CD4-positive, CD25-positive, alpha-beta regulatory T cell (primary cell): ENCODE measurements around the gene VN1R2. TPM values are rescaled to one million over a fixed set of nuclear protein-coding genes. Genes with fewer than 3 reads are reported as not detected.
"Not testable (repeated sequence)": the region's sequence is repeated elsewhere in the genome, so short reads cannot be mapped to it uniquely, and the experiment has no call there.

Experiments used
- ATAC-seq, 2 donors: fragments of 150-1000 bp; cut with Tn5 transposase; one replicate each; pipeline ENCODE4 v1.10.0; 2021; ENCODE audit warnings: low read depth in 2 of 2, moderate number of reproducible peaks in 2 of 2, moderate library complexity in 1 of 2
- DNase-seq, 3 donors: peaks; one replicate each; pipeline versions ENCODE4 v3.0.0 to v3.0.0-alpha.2; 2012 to 2022; ENCODE audit warnings: mixed read lengths in 1 of 3
- H3K27ac ChIP-seq: one replicate; pipeline ENCODE4 v1.7.0; 2013; ENCODE audit warnings: mild to moderate bottlenecking, low read length; ENCODE audit not compliant: insufficient read depth, poor library complexity, severe bottlenecking
- H3K27me3 ChIP-seq: one replicate; pipeline ENCODE4 v1.7.0; 2013; ENCODE audit warnings: low read length; ENCODE audit not compliant: control insufficient read depth, insufficient read depth
- H3K36me3 ChIP-seq: one replicate; pipeline ENCODE4 v1.7.0; 2013; ENCODE audit warnings: mild to moderate bottlenecking, low read length, moderate library complexity; ENCODE audit not compliant: control insufficient read depth, insufficient read depth
- H3K4me1 ChIP-seq: 2 replicates; pipeline ENCODE4 v1.7.0; 2013; ENCODE audit warnings: mild to moderate bottlenecking, low read length; ENCODE audit not compliant: insufficient read depth, control insufficient read depth, poor library complexity, severe bottlenecking
- H3K4me3 ChIP-seq: one replicate; pipeline ENCODE4 v1.7.0; 2013; ENCODE audit warnings: low read depth, mild to moderate bottlenecking, low read length, moderate library complexity
- H3K9me3 ChIP-seq, 2 experiments: 1 replicate in 1 of 2; 2 replicates in 1 of 2; pipeline ENCODE4 v1.7.0; 2013; ENCODE audit warnings: low read length in 2 of 2, mild to moderate bottlenecking in 1 of 2, moderate library complexity in 1 of 2; ENCODE audit not compliant: control insufficient read depth in 2 of 2
- H3K27ac Mint-ChIP-seq, 3 donors: one replicate each; pipeline ENCODE4 v1.8.0; 2020 to 2022; ENCODE audit warnings: mild to moderate bottlenecking in 3 of 3, mixed read lengths in 3 of 3, moderate library complexity in 2 of 3
- H3K27me3 Mint-ChIP-seq: one replicate; pipeline ENCODE4 v1.8.0; 2022; ENCODE audit warnings: mild to moderate bottlenecking, mixed read lengths
- H3K36me3 Mint-ChIP-seq: one replicate; pipeline ENCODE4 v1.8.0; 2020; ENCODE audit warnings: mixed read lengths
- H3K4me1 Mint-ChIP-seq, 4 donors: one replicate each; pipeline ENCODE4 v1.8.0; 2020 to 2022; ENCODE audit warnings: mixed read lengths in 4 of 4, mild to moderate bottlenecking in 1 of 4
- H3K4me3 Mint-ChIP-seq, 4 donors: one replicate each; pipeline ENCODE4 v1.8.0; 2020 to 2022; ENCODE audit warnings: mild to moderate bottlenecking in 4 of 4, mixed read lengths in 4 of 4, moderate library complexity in 3 of 4
- H3K9me3 Mint-ChIP-seq, 7 donors: one replicate each; pipeline ENCODE4 v1.8.0; 2020 to 2022; ENCODE audit warnings: mixed read lengths in 7 of 7, mild to moderate bottlenecking in 3 of 7, moderate library complexity in 2 of 7
- polyA plus RNA-seq, 4 donors: library from polyadenylated mRNA; unstranded; fragments of 300-500 nt; fragmentation: Illumina TruSeq; gene quantifications; one replicate each; pipeline ENCODE4 v1.2.3, GENCODE V29; 2021
- total RNA-seq: library from RNA; stranded (reverse); gene quantifications from one replicate; pipeline ENCODE4 v1.2.3, GENCODE V29; 2022

VN1R2 gene
- total and polyA plus RNA-seq, 5 donors from 2014 or later: not detected

- peaks cover 12% of the 10 kb centered on the region for H3K4me1 ChIP-seq
- H3K4me3 ChIP-seq: peak within 1 kb of the TSS; percentile 75
- peaks cover 39 to 71% of the 10 kb centered on the region in 2 experiments for H3K9me3 ChIP-seq
- Mint-ChIP-seq H3K36me3 (peaks cover 33% of the 10 kb centered on the region), H3K4me3 (peak within 1 kb of the TSS; percentile 35 to 93 (median 80)), H3K27ac (peak within 1 kb of the TSS; percentile 74 to 87 (median 78)), H3K9me3 (peaks cover 0 to 64% (median 16%) of the 10 kb centered on the region in 7 donors), H3K4me1 (peaks cover 0 to 15% (median 1%) of the 10 kb centered on the region in 4 donors), H3K27me3 (no peaks in the 10 kb centered on the region)
- ATAC-seq: peak; percentile 95 to 99
- H3K27me3 ChIP-seq: no peaks in the 10 kb centered on the region
- H3K36me3 ChIP-seq: peaks cover 14% of the 10 kb centered on the region
- peak within 1 kb of the TSS; percentile 41 for H3K27ac ChIP-seq
- peak; percentile 44 to 84 (median 77) for DNase-seq
Observed at GRCh38 chr19:53254411-53255341, 3.4 kb upstream of the VN1R2 start, which contains the start of gene ZNF677. TSS of gene ZNF677 (minus strand) at chr19:53254873. CDS start at chr19:53251550, 3,323 bp downstream.

- not testable (repeated sequence) for H3K27ac ChIP-seq, H3K4me3 ChIP-seq, H3K4me1 ChIP-seq, H3K4me3 Mint-ChIP-seq, DNase-seq, H3K27me3 Mint-ChIP-seq, H3K27me3 ChIP-seq, H3K36me3 ChIP-seq, H3K4me1 Mint-ChIP-seq, H3K27ac Mint-ChIP-seq, ATAC-seq
- H3K36me3 Mint-ChIP-seq: peaks cover 11% of the 10 kb centered on the region
- peaks cover 10 to 19% of the 10 kb centered on the region in 2 experiments for H3K9me3 ChIP-seq
- H3K9me3 Mint-ChIP-seq: peaks cover 4 to 58% (median 19%) of the 10 kb centered on the region in 7 donors
Observed at GRCh38 chr19:53267623-53268022, 9.5 kb downstream of the VN1R2 start, which contains the start of gene VN1R4. TSS of gene VN1R4 (minus strand) at chr19:53267723. CDS start at chr19:53267665, 58 bp downstream.

DNA sequence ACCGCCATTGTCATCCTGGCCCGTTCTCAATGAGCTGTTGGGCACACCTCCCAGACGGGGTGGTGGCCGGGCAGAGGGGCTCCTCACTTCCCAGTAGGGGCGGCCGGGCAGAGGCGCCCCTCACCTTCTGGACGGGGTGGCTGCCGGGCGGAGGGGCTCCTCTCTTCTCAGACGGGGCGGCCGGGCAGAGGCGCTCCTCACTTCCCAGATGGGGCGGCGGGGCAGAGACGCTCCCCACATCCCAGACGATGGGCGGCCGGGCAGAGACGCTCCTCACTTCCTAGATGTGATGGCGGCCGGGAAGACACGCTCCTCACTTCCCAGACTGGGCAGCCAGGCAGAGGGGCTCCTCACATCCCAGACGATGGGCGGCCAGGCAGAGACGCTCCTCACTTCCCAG lies 11.8 kb downstream of the VN1R2 start:
- ATAC-seq, H3K27ac Mint-ChIP-seq, H3K27ac ChIP-seq, H3K4me3 ChIP-seq, H3K36me3 ChIP-seq, H3K27me3 ChIP-seq, DNase-seq, H3K27me3 Mint-ChIP-seq, H3K4me3 Mint-ChIP-seq, H3K4me1 Mint-ChIP-seq, H3K4me1 ChIP-seq: not testable (repeated sequence)
- H3K9me3 ChIP-seq: peaks cover 2 to 19% of the 10 kb centered on the region in 2 experiments
- Mint-ChIP-seq H3K9me3 (peaks cover 0 to 50% (median 15%) of the 10 kb centered on the region in 7 donors), H3K36me3 (peaks cover 16% of the 10 kb centered on the region)

- no peaks in the 10 kb centered on the region for H3K27me3 ChIP-seq
- Mint-ChIP-seq H3K9me3 (peaks cover 0 to 45% (median 14%) of the 10 kb centered on the region in 7 donors), H3K4me3 (no peak overlapping the region), H3K4me1 (no peaks in the 10 kb centered on the region), H3K36me3 (peaks cover 16% of the 10 kb centered on the region), H3K27me3 (no peaks in the 10 kb centered on the region), H3K27ac (no peak overlapping the region)
- no peak overlapping the region for H3K4me3 ChIP-seq
- ATAC-seq (no peak), DNase-seq (no peak)
- H3K36me3 ChIP-seq: no peaks in the 10 kb centered on the region
- H3K27ac ChIP-seq: no peak overlapping the region
- H3K9me3 ChIP-seq: peaks cover 2 to 15% of the 10 kb centered on the region in 2 experiments
- no peaks in the 10 kb centered on the region for H3K4me1 ChIP-seq
Observed at GRCh38 chr19:53272044-53272443, 14.0 kb downstream of the VN1R2 start.

- H3K4me3 Mint-ChIP-seq: no peak overlapping the region
- no peaks in the 10 kb centered on the region for H3K36me3 ChIP-seq
- DNase-seq (no peak), ATAC-seq (no peak)
- H3K4me3 ChIP-seq: no peak overlapping the region
- no peaks in the 10 kb centered on the region for H3K27me3 Mint-ChIP-seq
- H3K27ac Mint-ChIP-seq: no peak overlapping the region
- no peaks in the 10 kb centered on the region for H3K4me1 Mint-ChIP-seq
- H3K9me3 ChIP-seq: peaks cover 2 to 10% of the 10 kb centered on the region in 2 experiments
- H3K9me3 Mint-ChIP-seq: peaks cover 0 to 51% (median 17%) of the 10 kb centered on the region in 7 donors
- H3K27me3 ChIP-seq: no peaks in the 10 kb centered on the region
- no peaks in the 10 kb centered on the region for H3K4me1 ChIP-seq
- H3K36me3 Mint-ChIP-seq: peaks cover 16% of the 10 kb centered on the region
- no peak overlapping the region for H3K27ac ChIP-seq
Observed at GRCh38 chr19:53275480-53275879, 17.4 kb downstream of the VN1R2 start.

DNA sequence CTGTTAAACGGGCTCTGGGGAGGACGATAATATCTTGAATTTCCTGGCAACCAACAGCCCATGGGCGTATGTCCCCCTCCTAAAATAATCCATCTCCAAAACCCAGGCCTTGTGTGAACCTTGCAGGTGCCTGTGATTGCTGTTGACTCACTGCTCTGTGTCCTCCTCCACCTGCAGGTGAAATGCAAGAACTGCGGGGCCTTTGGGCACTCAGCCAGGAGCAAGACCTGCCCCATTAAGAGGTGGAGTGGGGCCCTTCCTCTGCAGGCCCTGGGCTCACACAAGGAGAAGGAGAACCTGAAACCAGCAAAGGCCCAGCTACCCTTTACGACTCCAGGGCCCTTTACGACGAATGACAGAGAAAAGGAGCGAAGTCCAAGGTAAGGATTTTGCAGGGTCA lies 23.9 kb downstream of the VN1R2 start:
- H3K36me3 ChIP-seq, H3K36me3 Mint-ChIP-seq, H3K27ac Mint-ChIP-seq, H3K27ac ChIP-seq, H3K9me3 ChIP-seq, ATAC-seq, H3K4me1 Mint-ChIP-seq, DNase-seq, H3K4me1 ChIP-seq, H3K4me3 Mint-ChIP-seq, H3K27me3 Mint-ChIP-seq, H3K4me3 ChIP-seq, H3K27me3 ChIP-seq: not testable (repeated sequence)
- H3K9me3 Mint-ChIP-seq: peaks cover 0 to 19% (median 10%) of the 10 kb centered on the region in 7 donors

- ATAC-seq: no peak
- Histone ChIP-seq H3K27me3 (no peaks in the 10 kb centered on the region), H3K36me3 (no peaks in the 10 kb centered on the region), H3K9me3 (peaks cover 2 to 6% of the 10 kb centered on the region in 2 experiments), H3K27ac (no peak overlapping the region), H3K4me3 (no peak overlapping the region), H3K4me1 (no peaks in the 10 kb centered on the region)
- Mint-ChIP-seq H3K36me3 (no peaks in the 10 kb centered on the region), H3K27ac (no peak overlapping the region), H3K4me1 (no peaks in the 10 kb centered on the region), H3K4me3 (no peak overlapping the region), H3K9me3 (peaks cover 0 to 18% (median 13%) of the 10 kb centered on the region in 7 donors), H3K27me3 (no peaks in the 10 kb centered on the region)
- no peak for DNase-seq
Observed at GRCh38 chr19:53285087-53285486, 27.0 kb downstream of the VN1R2 start.
